ENCODE results near the gene SLC8B1.

DNA sequence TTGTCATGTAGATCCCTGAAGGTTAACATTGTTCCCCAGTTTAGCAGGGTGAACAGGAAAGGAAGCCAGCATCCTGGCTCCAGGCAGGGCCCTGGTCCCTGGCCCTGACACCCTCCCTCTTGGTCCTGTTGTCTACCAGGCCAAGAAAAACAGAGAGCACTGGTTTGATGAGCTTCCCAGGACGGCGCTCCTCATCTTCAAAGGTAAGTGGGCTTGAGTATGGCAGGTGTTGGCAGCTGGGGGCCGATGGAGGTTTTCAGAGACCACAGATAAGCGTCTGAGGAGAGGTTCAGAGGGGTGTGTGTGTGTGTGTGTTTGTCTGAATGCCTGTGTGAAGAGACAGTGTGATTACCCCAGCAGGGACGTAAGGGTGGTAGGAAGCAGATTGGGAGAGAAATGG is 56.3 kb downstream of the SLC8B1 start:
- TF ChIP-seq, protein P1, sequence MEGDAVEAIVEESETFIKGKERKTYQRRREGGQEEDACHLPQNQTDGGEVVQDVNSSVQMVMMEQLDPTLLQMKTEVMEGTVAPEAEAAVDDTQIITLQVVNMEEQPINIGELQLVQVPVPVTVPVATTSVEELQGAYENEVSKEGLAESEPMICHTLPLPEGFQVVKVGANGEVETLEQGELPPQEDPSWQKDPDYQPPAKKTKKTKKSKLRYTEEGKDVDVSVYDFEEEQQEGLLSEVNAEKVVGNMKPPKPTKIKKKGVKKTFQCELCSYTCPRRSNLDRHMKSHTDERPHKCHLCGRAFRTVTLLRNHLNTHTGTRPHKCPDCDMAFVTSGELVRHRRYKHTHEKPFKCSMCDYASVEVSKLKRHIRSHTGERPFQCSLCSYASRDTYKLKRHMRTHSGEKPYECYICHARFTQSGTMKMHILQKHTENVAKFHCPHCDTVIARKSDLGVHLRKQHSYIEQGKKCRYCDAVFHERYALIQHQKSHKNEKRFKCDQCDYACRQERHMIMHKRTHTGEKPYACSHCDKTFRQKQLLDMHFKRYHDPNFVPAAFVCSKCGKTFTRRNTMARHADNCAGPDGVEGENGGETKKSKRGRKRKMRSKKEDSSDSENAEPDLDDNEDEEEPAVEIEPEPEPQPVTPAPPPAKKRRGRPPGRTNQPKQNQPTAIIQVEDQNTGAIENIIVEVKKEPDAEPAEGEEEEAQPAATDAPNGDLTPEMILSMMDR (IDR thresholded peaks at IDR 0.05) = no peak
- no peak for TF ChIP-seq POLR2A (IDR thresholded peaks at IDR 0.05)
